Heart left ventricle (tissue), 13 donors: ENCODE results near the gene MYO7B.

Source experiments
- CTCF ChIP-seq, 12 donors: fragments of 200-600 bp; sonication (generic) in 4 of 12; IDR thresholded peaks; one replicate each; pipeline versions ENCODE4 v1.5.0 to v1.8.0; 2018 to 2022; ENCODE audit warnings: antibody characterized with exemption in 12 of 12, mild to moderate bottlenecking in 5 of 12
- POLR2A ChIP-seq, 2 donors: fragments of 450-650 bp; IDR thresholded peaks; one replicate each; pipeline ENCODE4 v1.6.1; 2017; ENCODE audit warnings: antibody characterized with exemption in 2 of 2, mild to moderate bottlenecking in 2 of 2, moderate library complexity in 2 of 2
- donor health status: ischemic (EF 13 %, LVEDD 7.1; RV severe dilation, severe dysfunction).
- donor health status: DM: no; HTN: yes; CAD: no.
- donor health status: DM: no; HTN: no; CAD: no.
- donor health status: ischemic (EF 25% LVEDD 6.9; RV normal size, moderate dysfunction).
- donor health status: ischemic (EF 25% LVEDD 5.7; RV mildly dilated, moderate dysfunction).
- donor health status: ischemic (EF 35%, LVEDD 5.7; RV mildly dilated, moderate dysfunction).
- donor health status: nonischemic (EF 11% LVEDD 7.7; RV severe dilation, severe dysfunction).
- donor health status: DM: yes; HTN: yes; CAD: no.
- donor health status: PGD.
- donor health status: ischemic (EF 29% LVEDD 5.4; RV normal size, mild dysfunction).
- donor health status: nonischemic (EF 23%, LVEDD 6.1; RV moderate dilation, normal function).

GRCh38 chr2:127615511-127616166 lies 80.2 kb downstream of the MYO7B start:
- no peak for TF ChIP-seq CTCF (IDR thresholded peaks at IDR 0.05)
- no peak for TF ChIP-seq POLR2A (IDR thresholded peaks at IDR 0.05)
